HepG2 (cell line): ENCODE results near the gene SAMD4A. TPM values are rescaled to one million over a fixed set of nuclear protein-coding genes. Genes with fewer than 3 reads are reported as not detected.

Experiments used
- ATAC-seq: fragments of 200-7000 bp; cut with Tn5 transposase; 3 replicates; pipeline ENCODE4 v1.9.1; 2020; ENCODE audit warnings: mild to moderate bottlenecking, moderate library complexity
- BruUV-seq: library from RNA; stranded (reverse); fragments of 400-500 nt; replicated peaks from 2 replicates; lab custom pipeline; 2021; lab: Mats Ljungman, UMichigan
- CTCF ChIA-PET: fragments of 300-600 bp; formaldehyde crosslinking; extraction: SDS; loops from one replicate; lab custom pipeline; 2021; ENCODE audit warnings: low total read pairs, inconsistent platforms, low intra/inter-chr PET ratio; lab: Yijun Ruan, JAX
- POLR2A ChIA-PET: fragments of 350-600 bp; sonication (Branson Sonifier 250); formaldehyde crosslinking; loops from one replicate; lab custom pipeline; 2020; ENCODE audit warnings: antibody characterized with exemption, inconsistent platforms; lab: Yijun Ruan, JAX
- DNase-seq: peaks from one replicate; pipeline ENCODE4 v3.0.0-alpha.2; 2015; ENCODE audit warnings: low spot score
- FAIRE-seq: peaks from 3 replicates; lab custom pipeline; 2011; peaks lifted over from hg19 to GRCh38; lab: Jason Lieb, UNC
- H2AFZ ChIP-seq: one replicate; pipeline ENCODE4 v1.6.1; 2011; ENCODE audit warnings: low read length, inconsistent platforms
- H3K27ac ChIP-seq: fragments of 300-600 bp; 3 replicates; pipeline ENCODE4 v1.8.0; 2011; ENCODE audit warnings: mixed run types, mild to moderate bottlenecking, mixed read lengths, low read length, inconsistent platforms; ENCODE audit not compliant: insufficient read depth; ENCODE audit errors: extremely low read length
- H3K27me3 ChIP-seq, 2 experiments: fragments of 200-600 bp in 1 of 2; 2 replicates in 1 of 2; 3 replicates in 1 of 2; pipeline versions ENCODE4 v1.6.0 to v1.8.0; 2011; ENCODE audit warnings: low read length in 2 of 2, mild to moderate bottlenecking in 2 of 2, moderate library complexity in 2 of 2, inconsistent platforms in 1 of 2; ENCODE audit not compliant: insufficient read depth in 2 of 2, control insufficient read depth in 1 of 2
- H3K36me3 ChIP-seq, 2 experiments: fragments of 200-600 bp in 1 of 2; replicated peaks in 1 of 2; 2 replicates in 1 of 2; 3 replicates in 1 of 2; pipeline versions ENCODE4 v1.5.1 to v1.8.0; 2011; ENCODE audit warnings: low read length in 2 of 2, inconsistent platforms in 1 of 2; ENCODE audit not compliant: insufficient read depth in 2 of 2, control insufficient read depth in 1 of 2
- H3K4me1 ChIP-seq: 2 replicates; pipeline ENCODE4 v1.5.1; 2012; ENCODE audit warnings: low read length, inconsistent platforms; ENCODE audit not compliant: insufficient read depth
- H3K4me2 ChIP-seq: 2 replicates; pipeline ENCODE4 v1.6.0; 2011; ENCODE audit warnings: low read depth, low read length, inconsistent platforms
- H3K4me3 ChIP-seq, 3 experiments: fragments of 200-600 bp in 1 of 3; sonication (generic), shearing (Covaris generic) in 1 of 3; replicated peaks in 1 of 3; 2 replicates each; pipeline ENCODE4 v1.5.1; 2011 to 2016; ENCODE audit warnings: low read length in 3 of 3, inconsistent platforms in 2 of 3, low read depth in 2 of 3, mild to moderate bottlenecking in 2 of 3, control low read depth in 1 of 3, mixed read lengths in 1 of 3; ENCODE audit not compliant: insufficient read depth in 1 of 3
- H3K79me2 ChIP-seq: one replicate; pipeline ENCODE4 v1.6.1; 2011; ENCODE audit warnings: low read length, inconsistent platforms; ENCODE audit not compliant: insufficient read depth
- H3K9ac ChIP-seq: 2 replicates; pipeline ENCODE4 v1.6.0; 2011; ENCODE audit warnings: mild to moderate bottlenecking, low read depth, low read length, inconsistent platforms; ENCODE audit not compliant: insufficient read depth
- H3K9me3 ChIP-seq: 2 replicates; pipeline ENCODE4 v1.5.1; 2012; ENCODE audit warnings: mild to moderate bottlenecking, low read length
- H4K20me1 ChIP-seq: 2 replicates; pipeline ENCODE4 v1.6.0; 2011; ENCODE audit warnings: inconsistent platforms, mild to moderate bottlenecking, low read length, moderate library complexity; ENCODE audit not compliant: insufficient read depth
- ATAD3A ChIP-seq: sonication (generic); formaldehyde crosslinking; IDR thresholded peaks from 2 replicates; pipeline ENCODE4 v1.4.0; 2020; ENCODE audit warnings: missing genetic modification reagents
- CCAR2 ChIP-seq: fragments of 200-400 bp; formaldehyde crosslinking; optimal IDR thresholded peaks from 2 replicates; pipeline ENCODE3; 2018; ENCODE audit warnings: low read depth, mild to moderate bottlenecking, low read length, moderate library complexity
- CHD4 ChIP-seq: fragments of 200-600 bp; sonication (generic); IDR thresholded peaks from 2 replicates; pipeline ENCODE4 v1.7.0; 2017; ENCODE audit warnings: mild to moderate bottlenecking, low read length, borderline replicate concordance
- HES4 ChIP-seq: sonication (generic); formaldehyde crosslinking; IDR thresholded peaks from 2 replicates; pipeline ENCODE4 v1.9.0; 2021; ENCODE audit warnings: mild to moderate bottlenecking, missing genetic modification reagents, borderline replicate concordance
- MLLT10 ChIP-seq: sonication (generic); formaldehyde crosslinking; IDR thresholded peaks from 2 replicates; pipeline ENCODE4 v1.4.0; 2020; ENCODE audit warnings: missing genetic modification reagents
- NRL ChIP-seq: sonication (generic); formaldehyde crosslinking; IDR thresholded peaks from 2 replicates; pipeline ENCODE4 v1.5.0; 2020; ENCODE audit warnings: missing genetic modification reagents, mild to moderate bottlenecking, moderate library complexity, borderline replicate concordance
- TAF15 ChIP-seq: fragments of 200-400 bp; formaldehyde crosslinking; IDR thresholded peaks from one replicate; pipeline ENCODE4 v1.6.1; 2018; ENCODE audit warnings: mild to moderate bottlenecking, low read depth, low read length; ENCODE audit not compliant: poor library complexity, severe bottlenecking
- WGBS: methylation state at CpG from one replicate; pipeline ENCODE4 v1.1.6; 2017; ENCODE audit warnings: low lambda C conversion rate; 5-methylcytosine and 5-hydroxymethylcytosine counted together
- in situ Hi-C: cut with HindIII; loops from 2 replicates; pipeline ENCODE4 v1.10.0; 2017; ENCODE audit warnings: low pct_unique_long_range_greater_than_20kb; ENCODE audit not compliant: extremely low pct_ligation_motif_present
- intact Hi-C: fragments of 100-400 bp; cut with micrococcal nuclease; formaldehyde crosslinking; loops from one replicate; pipeline ENCODE4 v1.10.0; 2022; ENCODE audit not compliant: unreplicated experiment
- polyA plus RNA-seq, 8 experiments: library from polyadenylated mRNA; depleted of rRNA in 3 of 8; stranded (reverse) in 7 of 8; unstranded in 1 of 8; fragments of >200 nt; fragmentation: Illumina TruSeq in 4 of 8; extraction: Trizol in 4 of 8; gene quantifications; 2 replicates each; pipeline versions ENCODE4 v1.2.1 to v1.2.3, GENCODE V29; 2011 to 2016; ENCODE audit warnings: low read depth in 4 of 8, missing spikeins in 1 of 8, mixed read lengths in 1 of 8; ENCODE audit not compliant: insufficient read depth in 1 of 8
- total RNA-seq, 5 experiments: library from RNA; depleted of rRNA; stranded (reverse); fragments of >200 nt; fragmentation: Illumina TruSeq; extraction: Trizol; gene quantifications; 2 replicates each; pipeline ENCODE4 v1.2.3, GENCODE V29; 2016; ENCODE audit warnings: low read depth in 1 of 5
- TF ChIP-seq, protein P1 (sequence below): sonication (generic); formaldehyde crosslinking; IDR thresholded peaks from 2 replicates; pipeline ENCODE4 v1.4.0; 2020; ENCODE audit warnings: missing genetic modification reagents, mild to moderate bottlenecking, borderline replicate concordance

SAMD4A gene
- total and polyA plus RNA-seq, 2 of the 13 experiments (the other 11 are each of a cell fraction or from before 2014, with no cell fraction given), result 11.8 to 13.0 TPM

DNA sequence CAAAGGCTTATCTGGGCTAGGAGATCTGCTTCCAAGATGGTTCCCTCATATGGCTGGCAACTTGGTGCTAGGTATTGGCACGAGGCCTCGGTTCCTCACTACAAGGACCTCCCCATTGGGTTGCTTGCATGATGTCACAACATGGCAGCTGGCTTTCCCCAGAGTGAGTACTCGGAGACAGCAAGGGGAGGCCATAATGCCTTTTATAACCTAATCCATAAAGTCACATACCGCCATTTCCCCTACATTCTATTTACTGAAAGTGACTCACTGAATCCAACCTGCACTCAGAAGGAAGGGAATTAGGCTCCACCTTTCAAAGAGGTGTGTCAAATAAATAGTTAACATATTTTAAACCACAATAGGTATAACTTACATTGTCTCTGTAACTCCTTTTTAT lies 130.9 kb downstream of the SAMD4A start:
- Histone ChIP-seq H2AFZ (no peak overlapping the region), H3K9ac (no peak overlapping the region), H3K27me3 (no peaks in the 10 kb centered on the region; a peak in 1 of 5 replicates), H3K4me1 (peaks cover 27% of the 10 kb centered on the region), H3K4me2 (no peak overlapping the region), H3K27ac (no peak overlapping the region), H3K9me3 (no peaks in the 10 kb centered on the region), H3K4me3 (no peak overlapping the region), H3K79me2 (peaks cover 9% of the 10 kb centered on the region), H4K20me1 (peaks cover 7% of the 10 kb centered on the region), H3K36me3 (peaks cover 7 to 12% of the 10 kb centered on the region in 2 experiments; a peak in 3 of 5 replicates)
- intact Hi-C loops (no loop called here), in situ Hi-C loops (no loop called here)
- FAIRE-seq (no peak), ATAC-seq (no peak), DNase-seq (no peak)
- no TSS peak for BruUV-seq
- CTCF ChIA-PET, result no interaction called here
- POLR2A ChIA-PET, result no interaction called here
- 84% methylated on average over 2 of the region's 4 CpGs for WGBS
- TF ChIP-seq HES4 (no peak), MLLT10 (CRISPR knock-in tag) (no peak), CHD4 (no peak), CCAR2 (no peak)
- TF ChIP-seq, all 625 proteins: peak for 0

DNA sequence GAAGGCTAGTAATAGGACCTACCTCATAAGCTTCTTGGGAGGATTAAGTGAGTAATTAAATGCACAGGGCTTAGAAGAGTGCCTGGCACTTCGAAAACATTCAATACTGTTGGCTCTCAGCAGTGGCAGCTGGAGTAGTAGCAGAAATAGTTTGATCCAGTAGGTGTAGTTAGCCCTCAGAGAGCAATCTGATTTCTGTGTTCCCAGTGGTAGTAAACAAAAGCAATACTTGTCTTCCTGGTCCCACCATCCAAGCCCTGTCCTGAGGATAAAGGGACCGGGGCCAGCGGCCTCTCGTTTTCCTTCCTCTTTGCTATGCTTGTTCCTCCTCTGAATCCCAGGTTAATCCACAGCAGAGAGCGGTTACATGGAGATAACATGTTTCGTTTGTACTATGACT lies 131.6 kb downstream of the SAMD4A start:
- CTCF ChIA-PET, result no interaction called here
- Histone ChIP-seq H3K79me2 (peaks cover 6% of the 10 kb centered on the region), H3K9ac (no peak overlapping the region), H3K4me3 (no peak overlapping the region), H3K4me1 (peaks cover 27% of the 10 kb centered on the region), H3K36me3 (peaks cover 11 to 19% of the 10 kb centered on the region in 2 experiments)
- no peak for DNase-seq
- in situ Hi-C loops, result no loop called here
- intact Hi-C loops, result no loop called here
- TF ChIP-seq TAF15 (no peak), NRL (CRISPR knock-in tag) (no peak), ATAD3A (CRISPR knock-in tag) (no peak)
- TF ChIP-seq, protein P1, sequence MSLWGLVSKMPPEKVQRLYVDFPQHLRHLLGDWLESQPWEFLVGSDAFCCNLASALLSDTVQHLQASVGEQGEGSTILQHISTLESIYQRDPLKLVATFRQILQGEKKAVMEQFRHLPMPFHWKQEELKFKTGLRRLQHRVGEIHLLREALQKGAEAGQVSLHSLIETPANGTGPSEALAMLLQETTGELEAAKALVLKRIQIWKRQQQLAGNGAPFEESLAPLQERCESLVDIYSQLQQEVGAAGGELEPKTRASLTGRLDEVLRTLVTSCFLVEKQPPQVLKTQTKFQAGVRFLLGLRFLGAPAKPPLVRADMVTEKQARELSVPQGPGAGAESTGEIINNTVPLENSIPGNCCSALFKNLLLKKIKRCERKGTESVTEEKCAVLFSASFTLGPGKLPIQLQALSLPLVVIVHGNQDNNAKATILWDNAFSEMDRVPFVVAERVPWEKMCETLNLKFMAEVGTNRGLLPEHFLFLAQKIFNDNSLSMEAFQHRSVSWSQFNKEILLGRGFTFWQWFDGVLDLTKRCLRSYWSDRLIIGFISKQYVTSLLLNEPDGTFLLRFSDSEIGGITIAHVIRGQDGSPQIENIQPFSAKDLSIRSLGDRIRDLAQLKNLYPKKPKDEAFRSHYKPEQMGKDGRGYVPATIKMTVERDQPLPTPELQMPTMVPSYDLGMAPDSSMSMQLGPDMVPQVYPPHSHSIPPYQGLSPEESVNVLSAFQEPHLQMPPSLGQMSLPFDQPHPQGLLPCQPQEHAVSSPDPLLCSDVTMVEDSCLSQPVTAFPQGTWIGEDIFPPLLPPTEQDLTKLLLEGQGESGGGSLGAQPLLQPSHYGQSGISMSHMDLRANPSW (CRISPR knock-in tag), result no peak
- TF ChIP-seq, all 625 proteins: peak for 0
- FAIRE-seq (no peak), ATAC-seq (no peak)
- no peaks in the 10 kb centered on the region for H3K27me3 ChIP-seq
- H2AFZ ChIP-seq, result no peak overlapping the region
- no peaks in the 10 kb centered on the region for H3K9me3 ChIP-seq
- no peak overlapping the region for H3K4me2 ChIP-seq
- no peak overlapping the region for H3K27ac ChIP-seq
- no TSS peak for BruUV-seq
- WGBS, result 96% methylated on average over 6 of the region's 6 CpGs
- POLR2A ChIA-PET, result no interaction called here
- peaks cover 7% of the 10 kb centered on the region for H4K20me1 ChIP-seq
